Muscle of back (tissue), 11 donors: ENCODE results near the gene COQ7. TPM values are rescaled to one million over a fixed set of nuclear protein-coding genes. Genes with fewer than 3 reads are reported as not detected.

ENCODE experiments used
- DNase-seq, 3 donors: peaks; one replicate each; pipeline versions ENCODE4 v3.0.0 to v3.0.0-alpha.2; 2013
- polyA plus RNA-seq, 10 donors: library from polyadenylated mRNA; unstranded; fragments of 120-200 nt; gene quantifications; one replicate each; pipeline ENCODE4 v1.2.1, GENCODE V29; 2013; ENCODE audit not compliant: insufficient read length in 10 of 10

The COQ7 gene
- polyA plus RNA-seq, 10 donors, result 22.1 to 30.4 (median 26.6) TPM

DNA sequence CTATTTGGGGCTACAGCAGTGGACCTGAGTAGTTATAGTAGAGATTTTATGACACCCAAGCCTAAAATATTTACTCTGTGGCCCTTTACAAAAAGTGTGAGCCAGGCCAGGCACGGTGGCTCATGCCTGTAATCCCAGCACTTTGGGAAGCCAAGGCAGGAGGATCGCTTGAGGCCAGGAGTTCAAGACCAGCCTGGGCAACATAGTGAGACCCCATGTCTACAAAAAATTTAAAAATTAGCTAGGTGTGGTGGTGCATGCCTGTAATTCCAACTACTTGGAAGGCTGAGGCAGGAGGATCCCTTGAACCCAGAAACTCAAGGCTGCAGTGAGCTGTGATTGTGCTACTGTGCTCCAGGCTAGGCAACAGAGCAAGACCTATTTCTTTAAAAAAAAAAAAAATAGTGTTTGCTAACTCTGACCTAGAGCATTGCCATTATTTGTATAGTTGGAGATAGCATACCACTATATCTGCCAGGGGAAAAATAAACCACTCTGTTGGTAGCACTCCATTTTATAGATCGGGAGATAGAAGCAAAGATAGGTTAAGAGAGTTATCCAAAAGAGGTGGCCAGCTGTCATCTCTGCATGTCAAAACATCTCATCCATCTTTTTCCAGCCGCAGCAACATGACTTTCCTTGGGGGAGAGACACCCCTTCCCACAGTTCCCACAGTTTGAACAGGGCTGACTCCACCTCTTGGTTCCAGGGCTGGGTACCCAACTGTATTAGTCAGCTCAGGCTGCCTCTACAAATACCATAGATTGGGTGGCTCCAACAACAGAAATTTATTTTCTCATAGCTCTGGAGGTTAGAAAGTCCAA, 43.3 kb downstream of the COQ7 start:
- no peak for DNase-seq

DNA sequence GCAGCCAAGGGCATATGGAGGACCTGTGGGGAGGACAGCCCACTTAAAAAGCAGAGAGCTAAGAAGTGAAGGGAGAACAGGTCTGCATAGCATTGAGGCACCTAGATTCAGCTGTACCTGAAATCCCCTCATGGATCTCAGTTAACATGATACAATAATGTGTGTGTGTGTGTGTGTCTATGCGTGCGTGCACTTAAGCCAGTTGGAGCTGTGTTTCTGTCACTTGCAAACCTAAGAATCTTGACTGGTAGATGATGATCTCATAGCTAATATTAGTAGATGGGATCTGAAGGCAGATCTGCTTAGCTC, 44.6 kb downstream of the COQ7 start:
- no peak for DNase-seq

DNA sequence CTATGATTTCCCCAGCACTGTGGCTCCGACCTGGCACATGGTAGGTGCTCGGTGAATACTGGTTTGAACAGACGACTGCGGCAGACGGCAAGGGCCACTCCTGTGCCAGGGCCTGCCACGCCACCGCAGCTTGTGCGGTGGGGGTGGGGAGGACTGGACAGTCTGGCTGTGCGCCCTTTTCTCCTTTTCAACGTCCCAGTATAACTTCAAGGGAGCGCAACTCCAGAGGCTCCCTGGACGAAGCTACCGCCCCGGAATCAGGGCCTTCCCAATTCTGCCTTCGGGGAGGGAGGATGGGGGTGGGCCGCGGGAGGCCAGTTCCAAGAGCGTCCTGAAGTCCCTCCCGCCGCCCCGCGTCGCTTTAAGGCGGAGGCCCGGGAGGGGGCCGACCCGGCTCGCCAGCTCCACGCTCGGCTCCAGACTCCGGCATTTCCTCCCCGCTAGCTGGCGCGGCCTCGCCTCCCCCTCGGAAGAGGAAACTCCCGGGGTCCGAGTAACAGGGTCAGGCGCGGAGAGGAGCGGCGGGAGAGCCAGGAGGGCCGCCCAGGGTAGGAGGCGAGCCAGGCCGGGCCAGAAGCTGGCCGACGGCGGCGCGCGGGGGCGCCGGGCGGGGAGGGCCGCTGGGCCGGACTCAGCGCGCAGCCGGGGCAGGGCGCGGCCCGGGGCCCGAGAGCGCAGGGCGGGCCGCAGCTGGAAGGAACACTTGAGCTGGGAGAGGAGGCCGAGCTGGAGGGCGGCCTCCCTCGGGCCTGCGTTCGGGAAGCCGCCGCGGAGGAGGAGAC, 46.4 kb downstream of the COQ7 start, which contains the start of gene ITPRIPL2:
Gene ITPRIPL2, plus strand, starts transcription at position 388 of the 782 bp plus-strand sequence. CDS start 498 bp downstream, outside the sequence.
- DNase-seq, result peak; percentile 85 to 97 (median 93)

DNA sequence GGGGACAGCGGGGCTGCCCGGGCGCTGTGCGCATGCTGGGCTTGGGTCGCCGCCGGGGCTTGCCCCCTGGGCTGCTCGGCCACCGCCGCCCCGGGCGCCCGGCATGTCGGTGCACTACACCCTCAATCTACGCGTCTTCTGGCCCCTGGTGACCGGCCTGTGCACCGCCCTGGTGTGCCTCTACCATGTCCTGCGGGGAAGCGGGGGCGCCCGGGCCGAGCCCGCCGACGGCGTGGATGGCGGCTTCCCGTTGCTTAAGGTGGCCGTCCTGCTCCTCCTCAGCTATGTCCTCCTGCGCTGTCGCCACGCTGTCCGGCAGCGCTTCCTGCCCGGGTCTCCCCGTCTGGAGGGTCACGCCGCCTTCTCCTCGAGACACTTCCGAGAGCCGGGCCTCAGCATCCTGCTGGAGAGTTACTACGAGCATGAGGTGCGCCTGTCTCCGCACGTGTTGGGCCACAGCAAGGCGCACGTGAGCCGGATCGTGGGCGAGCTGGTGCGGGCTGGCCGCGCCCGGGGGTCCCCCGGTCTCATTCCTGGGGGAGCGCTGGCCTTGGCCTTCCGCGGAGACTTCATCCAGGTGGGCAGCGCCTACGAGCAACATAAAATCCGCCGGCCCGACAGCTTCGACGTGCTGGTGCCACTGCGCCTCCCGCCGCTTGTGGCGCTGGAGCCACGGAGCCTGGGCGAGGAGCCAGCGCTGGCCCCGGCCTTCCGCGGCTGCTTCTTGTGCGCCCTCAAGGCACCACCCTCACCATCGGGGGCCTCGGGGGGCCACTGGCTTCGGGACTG, 47.1 kb downstream of the COQ7 start:
- peak in 2 of 3 donors; percentile 69 to 92 for DNase-seq

DNA sequence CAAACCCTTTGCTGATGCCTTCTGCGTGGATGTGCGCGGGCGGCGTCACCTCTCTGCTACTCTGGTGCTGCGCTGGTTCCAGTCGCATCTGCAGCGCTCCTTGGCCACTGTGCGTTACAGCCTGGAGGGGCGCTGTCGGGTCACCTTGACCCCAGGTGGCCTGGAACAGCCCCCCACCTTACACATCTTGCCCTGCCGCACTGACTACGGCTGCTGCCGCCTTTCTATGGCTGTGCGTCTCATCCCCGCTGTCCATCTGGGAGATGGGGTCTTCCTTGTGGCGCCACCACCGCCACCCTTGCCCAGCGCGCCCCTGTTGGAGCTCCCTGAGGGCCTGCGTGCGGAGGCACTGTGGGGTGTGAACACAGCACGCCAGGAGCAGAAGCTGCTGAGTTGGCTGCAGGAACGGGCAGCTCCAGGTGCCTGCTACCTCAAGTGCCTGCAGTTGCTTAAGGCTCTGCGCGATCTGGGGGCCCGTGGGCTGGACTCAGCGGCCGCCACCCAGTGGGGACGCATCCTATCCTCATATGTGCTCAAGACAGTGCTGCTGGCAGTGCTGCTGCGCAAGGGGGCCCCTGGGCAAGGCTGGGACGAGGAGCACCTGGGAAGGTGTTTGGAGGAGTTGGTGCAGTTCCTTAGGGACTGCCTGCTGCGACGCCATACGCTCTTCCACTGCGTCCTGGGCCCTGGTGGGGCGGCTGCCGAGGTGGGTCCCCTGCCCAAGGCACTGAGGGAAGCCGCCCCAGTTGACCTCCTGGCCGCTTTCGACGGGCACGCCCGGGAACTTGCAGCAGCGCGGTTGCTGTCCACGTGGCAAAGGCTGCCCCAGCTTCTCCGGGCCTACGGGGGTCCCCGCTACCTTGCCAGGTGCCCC, 48.0 kb downstream of the COQ7 start:
- no peak for DNase-seq

DNA sequence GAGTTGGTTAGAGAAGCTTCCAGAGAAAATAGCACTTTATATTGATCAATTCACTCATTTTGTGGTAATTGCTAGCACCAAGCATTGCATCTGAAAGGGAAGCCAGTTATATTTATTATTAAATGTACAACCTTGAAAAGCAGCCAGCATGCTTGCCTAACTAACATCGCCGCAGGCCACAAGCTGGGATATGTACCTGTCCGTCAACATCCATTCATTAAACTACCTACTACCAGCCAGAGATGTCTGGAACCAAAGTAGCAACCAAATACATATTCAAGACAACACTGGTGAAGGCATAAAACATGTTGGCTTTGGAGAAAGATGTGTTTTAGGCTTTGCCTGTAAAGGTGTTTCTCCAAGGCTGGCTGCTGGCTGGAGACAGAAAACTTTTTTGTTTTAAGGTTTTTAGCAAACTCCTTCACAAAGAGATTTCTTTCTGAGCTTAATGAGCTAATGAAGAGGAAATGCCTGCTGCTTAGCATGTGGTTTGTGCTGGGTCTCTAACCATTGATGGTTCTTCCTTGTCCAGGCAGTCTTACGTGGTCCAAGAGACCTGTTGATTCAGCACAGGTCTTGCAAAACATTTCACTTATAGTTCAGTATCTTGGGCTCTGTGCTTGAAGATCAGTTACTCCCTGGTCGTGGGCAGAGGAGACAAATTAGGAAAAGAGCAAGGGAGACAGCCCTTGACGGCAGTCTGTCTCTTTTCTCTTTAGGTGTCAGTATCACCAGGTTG, 49.5 kb downstream of the COQ7 start:
- DNase-seq, result no peak

DNA sequence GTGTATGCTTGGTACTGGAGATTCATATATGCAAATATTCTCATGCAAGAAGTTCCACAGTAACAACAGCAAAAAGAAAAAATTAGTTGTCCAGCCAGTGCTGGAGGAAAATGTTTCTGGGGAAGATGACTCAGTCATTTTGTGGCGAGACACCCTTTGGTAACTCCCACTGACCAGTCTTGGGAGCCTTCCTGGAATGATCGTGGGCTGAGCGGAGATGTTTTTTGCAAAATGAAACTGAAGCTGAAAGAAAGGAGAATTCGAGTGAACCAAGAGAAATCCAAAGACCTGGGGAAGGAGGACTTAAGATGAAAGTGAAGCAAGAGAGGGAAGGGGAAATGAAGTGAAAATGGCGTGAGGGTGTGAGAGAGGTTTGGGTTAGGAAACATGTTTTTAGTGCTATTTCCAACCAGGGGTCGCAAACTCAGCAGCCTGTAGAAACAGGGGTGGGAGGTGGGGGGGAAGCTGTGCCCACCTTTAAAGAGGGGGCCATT, 51.6 kb downstream of the COQ7 start:
- DNase-seq, result peak; percentile 65 to 76 (median 69)

DNA sequence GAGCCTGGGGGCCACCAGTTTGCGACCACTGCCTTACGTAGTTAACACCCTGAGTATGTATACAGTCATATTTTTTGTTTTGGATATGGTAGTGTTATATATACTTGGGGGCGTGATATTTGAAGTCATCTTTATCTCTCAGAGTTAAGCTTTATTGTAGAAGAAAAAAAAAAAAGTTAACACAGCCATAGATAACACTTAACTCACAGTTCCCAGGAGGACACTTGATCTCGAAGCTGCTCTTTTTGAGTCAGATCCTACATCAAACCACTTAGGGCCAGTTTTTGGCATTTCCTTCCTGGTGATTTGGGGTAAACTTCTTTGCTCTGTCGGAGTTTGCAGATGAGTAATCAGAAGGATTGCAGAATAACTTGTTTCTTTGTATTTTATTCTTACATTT, 52.1 kb downstream of the COQ7 start:
- no peak for DNase-seq

DNA sequence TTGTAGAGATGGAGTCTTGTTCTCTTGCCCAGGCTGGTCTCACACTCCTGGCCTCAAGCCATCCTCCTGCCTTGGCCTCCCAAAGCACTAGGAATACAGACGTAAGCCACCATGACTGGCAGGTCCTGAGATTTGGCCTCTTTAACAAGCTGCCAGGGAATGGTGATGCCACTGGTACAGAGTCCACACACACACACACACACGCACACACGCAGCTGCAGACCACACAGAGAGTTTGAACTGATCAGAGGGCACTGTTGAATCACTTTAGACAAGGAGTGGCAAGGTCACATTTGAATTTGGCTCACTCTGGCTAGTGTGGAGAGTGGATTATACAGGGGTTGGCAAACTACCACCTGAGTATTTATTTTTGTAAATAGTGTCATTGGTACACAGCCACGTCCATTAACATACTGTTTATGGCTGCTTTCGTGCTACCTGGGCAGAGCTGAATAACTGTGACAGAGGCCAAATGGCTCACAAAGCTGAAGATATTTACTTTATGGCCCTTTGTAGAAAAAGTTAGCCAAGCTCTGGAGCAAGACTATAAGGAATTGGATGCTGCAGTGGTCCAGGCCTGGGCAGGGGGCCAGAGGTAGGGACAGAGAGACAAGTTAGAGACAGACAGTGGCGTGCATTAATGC, 56.2 kb downstream of the COQ7 start:
- no peak for DNase-seq

DNA sequence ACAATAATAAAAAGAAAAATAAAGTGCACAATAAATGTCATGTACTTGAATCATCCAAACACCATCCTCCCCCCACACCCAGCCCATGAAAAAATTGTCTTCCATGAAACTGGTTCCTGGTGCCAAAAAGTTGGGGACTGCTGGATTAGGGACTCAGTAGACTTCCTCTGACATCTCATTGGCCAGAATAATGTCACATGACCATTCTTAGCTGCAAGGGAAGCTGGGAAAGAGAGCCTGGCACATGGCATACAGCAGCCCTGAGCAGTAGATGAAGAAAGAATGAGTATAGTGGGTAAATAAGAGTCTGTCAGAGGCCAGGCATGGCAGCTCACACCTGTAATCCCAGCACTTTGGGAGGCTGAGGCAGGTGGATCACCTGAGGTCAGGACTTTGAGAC, 58.9 kb downstream of the COQ7 start:
- no peak for DNase-seq

DNA sequence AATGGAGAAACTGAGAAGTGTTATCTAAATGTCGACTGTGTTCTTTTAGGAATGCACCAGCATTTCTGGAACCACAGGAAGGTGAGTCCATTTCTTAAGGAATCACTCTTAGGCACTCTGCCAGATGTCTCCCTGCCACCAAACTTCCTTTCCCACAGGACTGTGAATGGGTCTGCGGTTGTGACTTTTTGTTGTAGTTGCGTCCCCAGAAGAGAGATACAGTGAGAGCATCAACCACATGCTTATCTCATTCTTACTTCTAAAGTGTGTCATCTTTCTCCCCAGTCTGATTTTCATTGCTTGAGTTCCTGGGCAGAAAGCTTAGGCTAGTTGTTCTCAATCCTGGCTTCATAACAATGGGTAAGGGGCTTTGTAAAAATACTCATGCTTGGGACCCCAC, 59.8 kb downstream of the COQ7 start:
- DNase-seq, result no peak

DNA sequence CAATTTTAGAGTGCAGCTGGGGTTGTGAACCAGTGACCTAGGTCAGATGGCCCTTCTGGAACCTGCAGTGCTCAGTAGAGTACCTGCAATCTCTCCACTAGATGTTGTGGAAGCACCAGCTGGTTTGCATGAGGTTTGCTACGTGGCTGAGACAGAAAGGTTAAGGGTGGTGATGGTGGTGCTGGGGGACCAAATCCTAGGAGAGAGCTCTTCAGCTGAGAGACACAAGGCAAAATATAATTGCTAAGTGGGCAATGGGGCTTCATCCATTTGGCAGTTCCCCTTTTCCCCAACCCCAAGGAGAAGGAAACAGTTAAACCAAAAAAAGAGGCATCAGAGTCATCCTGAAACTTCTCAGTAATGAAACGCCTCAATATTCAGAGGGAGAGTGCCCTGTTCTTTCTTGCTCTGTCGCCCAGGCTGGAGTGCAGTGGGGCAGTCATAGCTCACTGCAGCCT, 60.3 kb downstream of the COQ7 start:
- no peak for DNase-seq

DNA sequence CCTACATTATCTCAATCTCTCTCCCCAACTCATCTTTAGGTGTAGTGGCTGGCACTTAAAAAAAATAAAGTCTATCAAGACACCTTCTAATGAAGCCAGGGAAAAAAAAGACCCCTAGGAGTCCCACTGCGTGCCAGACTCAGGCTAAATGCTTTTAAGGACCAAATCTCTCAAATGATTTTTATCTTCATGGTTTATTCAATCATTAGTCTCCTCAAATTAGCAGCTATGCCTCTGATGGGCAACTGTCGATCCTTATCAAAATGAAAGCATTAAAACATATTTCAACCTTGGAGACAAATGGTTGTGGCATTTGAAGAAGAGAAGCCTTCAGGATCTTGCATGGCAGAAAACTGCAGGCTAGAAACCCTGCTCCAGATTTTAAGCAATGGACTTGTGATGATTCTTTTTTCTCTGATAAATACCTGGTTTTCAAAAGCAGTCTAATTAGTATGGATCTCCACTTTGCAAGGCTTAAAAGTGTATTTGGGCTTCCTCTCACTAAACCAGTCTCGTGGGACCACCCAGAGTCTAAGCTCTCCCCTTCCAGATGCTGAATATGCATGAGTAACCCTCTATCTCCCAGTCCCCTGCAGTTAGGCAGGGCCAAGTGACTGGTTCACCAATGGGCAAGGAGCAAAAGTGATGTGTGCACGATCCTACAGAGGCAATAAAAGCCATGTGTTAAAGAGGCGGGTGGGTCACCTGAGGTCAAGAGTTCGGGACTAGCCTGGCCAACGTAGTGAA, 61.2 kb downstream of the COQ7 start:
- no peak for DNase-seq

Other genes starting within 250 kb of the COQ7 start
- 10 to 100 TPM; 32.6 to 55.0 (median 43.2) TPM for gene SMG1, start 141.2 kb upstream of the COQ7 start, polyA plus RNA-seq
- gene TMC7, start 83.7 kb upstream of the COQ7 start, polyA plus RNA-seq, result 1 to 10 TPM in 9 of 10 donors, under 1 TPM in 1; 0.99 to 2.6 (median 1.4) TPM
- 10 to 100 TPM; 17.4 to 37.3 (median 24.1) TPM for gene ITPRIPL2, start 46.4 kb downstream of the COQ7 start, polyA plus RNA-seq
- gene SYT17, start 100.6 kb downstream of the COQ7 start, polyA plus RNA-seq, result 1 to 10 TPM; 4.1 to 6.6 (median 5.5) TPM
- gene CLEC19A, start 218.1 kb downstream of the COQ7 start, polyA plus RNA-seq, result under 1 TPM in 6 of 10 donors, not detected in 4; 0.05 to 0.21 (median 0.13) TPM